GM21526 (cell line): ENCODE data around the gene ZNF775.
A peak's percentile ranks its signal among the peaks of the same experiment; 100 is the strongest.

Experiments used
- ATAC-seq: cut with Tn5 transposase; IDR thresholded peaks from one replicate; pipeline ENCODE4 v1.9.1; 2021; ENCODE audit warnings: moderate library complexity; ENCODE audit not compliant: unreplicated experiment, low FRiP score

ZNF775 gene

GRCh38 chr7:150399421-150400007 lies 20.4 kb downstream of the ZNF775 start:
- no peak for ATAC-seq

DNA sequence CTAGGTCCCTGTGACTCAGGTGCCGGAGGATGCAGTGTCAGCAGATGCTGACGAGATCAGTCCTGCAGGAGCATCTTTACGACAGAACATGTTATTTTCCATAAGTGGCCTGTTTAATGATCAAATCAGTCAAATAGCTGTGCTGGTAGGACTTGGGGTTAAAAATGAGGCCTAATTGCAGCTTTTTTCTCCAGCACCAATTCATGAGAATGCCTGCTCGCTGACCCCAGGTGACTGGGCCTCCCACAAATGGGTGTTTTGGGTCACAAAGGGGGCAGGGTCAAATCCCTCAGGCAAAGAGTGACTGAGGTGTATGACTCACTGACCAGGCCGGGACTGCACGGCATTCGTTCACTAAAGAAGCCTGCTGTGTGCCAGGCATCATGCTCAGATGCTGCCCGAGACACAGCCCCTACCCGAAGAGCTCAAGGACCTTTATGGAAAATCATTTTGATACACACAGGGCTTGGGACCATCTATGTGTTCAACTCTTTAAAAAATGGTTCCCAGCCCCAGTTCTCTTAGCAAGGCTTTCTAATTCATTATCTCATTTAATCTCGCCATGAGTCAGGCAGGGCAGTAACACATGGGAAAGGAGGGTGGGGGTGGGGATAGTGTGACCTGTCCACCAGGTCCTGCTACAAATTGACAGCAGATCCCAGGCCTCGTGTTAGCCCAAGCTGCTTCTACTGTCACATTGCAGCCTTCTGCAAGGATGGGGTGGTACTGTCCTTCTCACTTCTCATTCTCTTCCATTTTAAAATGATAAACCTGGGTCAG lies 21.1 kb downstream of the ZNF775 start:
- ATAC-seq, result no peak

GRCh38 chr7:150400788-150401423 lies 21.8 kb downstream of the ZNF775 start:
- ATAC-seq, result no peak

- ATAC-seq, result no peak
Observed at GRCh38 chr7:150401424-150401790, 22.3 kb downstream of the ZNF775 start.

DNA sequence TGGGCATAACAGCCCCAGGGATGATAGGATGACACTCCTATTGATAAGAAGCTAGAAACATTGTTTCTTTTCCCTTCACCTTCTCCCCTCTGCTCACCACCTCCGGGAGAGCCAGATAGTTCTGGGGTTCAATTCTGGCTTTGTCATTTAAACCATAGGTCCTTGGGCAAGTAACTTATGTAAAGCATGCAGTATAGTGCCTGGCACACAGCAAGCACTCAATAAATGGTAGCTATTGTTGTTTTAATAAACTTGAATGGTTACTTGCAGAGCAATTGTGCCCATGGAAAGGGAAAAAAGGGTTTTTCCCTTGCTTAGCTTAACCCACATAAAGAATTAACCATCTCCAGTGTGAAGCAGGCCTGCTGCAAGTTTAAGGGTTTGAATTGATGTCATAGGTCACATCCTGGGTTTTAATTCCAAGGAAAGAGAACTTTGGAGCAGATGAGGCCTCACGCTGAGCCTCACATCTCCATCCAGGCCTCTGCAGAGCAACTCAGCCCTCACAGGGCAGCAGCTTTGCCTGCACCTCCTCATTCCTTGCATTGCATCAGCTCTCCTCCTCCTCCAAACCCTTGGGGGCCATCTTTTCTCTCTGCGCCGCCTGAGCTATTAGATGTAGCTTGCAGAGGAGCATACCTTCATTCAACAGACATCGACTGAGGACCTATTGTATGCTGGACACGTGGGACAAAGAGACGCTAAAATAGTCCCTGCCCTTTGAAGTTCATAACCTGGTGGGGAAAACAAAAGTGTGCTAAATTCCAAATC lies 22.9 kb downstream of the ZNF775 start:
- no peak for ATAC-seq

GRCh38 chr7:150402671-150403321 lies 23.7 kb downstream of the ZNF775 start:
- ATAC-seq, result no peak

DNA sequence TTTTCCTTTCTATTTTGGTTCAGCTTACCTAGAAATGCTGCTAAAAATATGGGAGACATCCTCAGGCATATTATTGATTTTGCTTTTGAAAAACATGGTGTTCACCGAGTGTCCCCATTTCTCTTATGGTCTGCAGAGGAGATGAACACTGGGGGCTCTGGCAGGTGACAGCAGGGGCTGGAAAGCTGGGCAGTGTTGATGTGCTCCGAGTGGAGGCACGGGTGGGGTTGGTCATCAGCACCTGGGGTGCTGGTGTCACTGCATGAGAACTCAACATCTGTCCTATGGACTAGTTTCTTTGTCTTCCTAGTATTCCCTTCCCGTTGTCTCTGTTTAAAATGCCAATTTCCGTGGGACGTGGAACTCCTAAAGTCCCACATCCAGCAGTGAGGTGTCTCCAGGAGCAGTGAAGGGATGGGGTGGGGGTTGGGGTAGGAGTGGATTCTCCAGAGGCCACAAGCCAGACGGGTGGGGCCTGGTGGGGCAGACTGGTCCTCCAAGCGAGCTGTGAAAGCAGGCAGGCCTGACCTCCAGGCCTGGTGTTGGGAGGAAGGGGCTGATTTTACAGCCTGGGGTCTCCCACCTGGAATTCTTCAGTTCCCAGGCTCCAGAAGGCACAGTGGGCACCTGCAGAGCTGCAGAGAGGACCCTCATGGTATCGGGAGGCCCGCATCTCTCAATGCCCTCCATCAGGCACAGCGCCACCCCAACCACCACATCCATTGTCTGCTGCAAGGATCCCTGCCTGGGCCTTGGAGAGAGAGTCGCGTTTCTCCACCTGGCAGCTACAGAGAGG lies 24.4 kb downstream of the ZNF775 start:
- no peak for ATAC-seq

- no peak for ATAC-seq
Observed at GRCh38 chr7:150404172-150404804, 25.2 kb downstream of the ZNF775 start.

DNA sequence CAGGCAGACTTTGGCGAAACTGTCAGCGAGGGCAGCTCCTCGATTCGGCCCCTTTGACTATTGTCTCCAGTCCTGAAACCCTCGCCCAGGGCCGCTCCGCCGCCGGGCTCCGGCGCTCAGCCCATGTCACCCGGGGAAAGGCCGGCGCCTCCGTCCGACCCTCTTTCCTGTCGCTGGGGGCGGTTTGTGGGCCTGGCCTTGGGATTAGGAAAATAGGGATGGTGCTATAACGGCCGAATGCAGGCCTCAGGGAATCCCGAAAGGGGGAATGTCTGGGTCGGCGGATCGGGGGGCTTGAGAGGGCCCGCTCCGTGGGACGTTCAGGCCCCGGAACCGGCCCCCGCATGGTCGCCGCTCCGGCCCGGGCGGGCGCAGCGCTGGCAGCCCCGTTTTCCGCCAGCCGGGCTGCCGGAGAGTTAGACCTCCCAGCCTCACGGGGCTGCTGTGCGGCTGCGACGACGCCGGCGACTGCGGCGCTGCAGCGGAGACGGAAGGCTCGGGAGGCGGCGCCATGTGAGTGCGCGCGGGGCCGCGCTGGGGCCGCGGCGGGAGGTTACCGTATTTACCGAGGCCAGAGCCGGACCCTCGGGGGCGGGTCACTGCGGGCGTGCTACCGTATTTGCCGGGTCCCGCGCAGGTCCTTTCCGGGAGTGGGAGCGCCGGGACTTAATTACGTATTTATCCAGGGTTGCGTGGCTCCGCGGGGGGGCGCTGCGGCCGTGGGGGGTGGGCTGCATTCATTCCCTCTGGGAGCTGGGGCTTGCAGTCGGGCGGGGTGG lies 25.9 kb downstream of the ZNF775 start:
- peak; percentile 44 for ATAC-seq

GRCh38 chr7:150405584-150406311 lies 26.6 kb downstream of the ZNF775 start:
- no peak for ATAC-seq

- ATAC-seq, result no peak
Observed at GRCh38 chr7:150406312-150406566, 27.1 kb downstream of the ZNF775 start.

DNA sequence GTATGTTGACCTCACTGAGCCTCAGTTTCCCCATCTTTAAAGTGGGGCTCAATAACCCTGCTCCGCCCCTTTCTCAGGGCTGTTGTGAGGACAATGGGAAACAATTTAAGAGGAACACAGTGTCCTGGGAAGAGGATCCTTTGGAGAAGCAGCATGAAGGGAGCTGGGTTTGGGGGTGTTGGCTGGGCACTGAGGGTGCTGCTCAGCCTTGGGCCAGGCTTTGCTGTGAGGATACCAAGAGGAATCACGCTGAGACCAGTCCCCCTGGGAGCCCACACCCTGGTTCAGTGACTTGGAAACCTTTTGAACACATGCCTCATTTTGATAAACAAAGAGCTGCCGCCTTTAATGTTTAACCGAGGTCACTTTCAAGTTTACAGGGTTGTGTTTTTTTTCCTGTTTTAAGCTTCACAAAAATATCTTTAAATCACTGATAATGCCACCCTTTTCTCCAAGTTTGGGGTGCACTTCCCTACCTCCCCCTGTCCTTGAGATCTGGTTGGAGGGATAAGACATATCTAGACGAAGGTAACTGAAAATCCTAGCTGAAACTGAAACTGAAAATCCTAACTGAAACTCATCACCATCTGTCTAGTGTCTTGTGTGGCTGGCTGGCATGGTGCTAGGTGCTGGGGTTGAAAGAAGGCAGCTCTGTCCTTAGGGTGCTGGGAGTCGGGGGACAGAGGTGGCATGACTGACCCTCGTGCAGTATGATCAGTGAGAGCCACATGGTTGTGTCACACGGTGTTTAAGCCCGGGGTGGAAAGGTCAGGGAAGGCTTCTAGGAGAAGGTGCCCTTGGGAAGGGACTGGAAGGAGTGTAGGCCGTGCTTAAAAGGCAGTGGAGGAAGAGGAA lies 27.7 kb downstream of the ZNF775 start:
- peak; percentile 47 for ATAC-seq

- ATAC-seq, result no peak
Observed at GRCh38 chr7:150407588-150408392, 28.7 kb downstream of the ZNF775 start.

DNA sequence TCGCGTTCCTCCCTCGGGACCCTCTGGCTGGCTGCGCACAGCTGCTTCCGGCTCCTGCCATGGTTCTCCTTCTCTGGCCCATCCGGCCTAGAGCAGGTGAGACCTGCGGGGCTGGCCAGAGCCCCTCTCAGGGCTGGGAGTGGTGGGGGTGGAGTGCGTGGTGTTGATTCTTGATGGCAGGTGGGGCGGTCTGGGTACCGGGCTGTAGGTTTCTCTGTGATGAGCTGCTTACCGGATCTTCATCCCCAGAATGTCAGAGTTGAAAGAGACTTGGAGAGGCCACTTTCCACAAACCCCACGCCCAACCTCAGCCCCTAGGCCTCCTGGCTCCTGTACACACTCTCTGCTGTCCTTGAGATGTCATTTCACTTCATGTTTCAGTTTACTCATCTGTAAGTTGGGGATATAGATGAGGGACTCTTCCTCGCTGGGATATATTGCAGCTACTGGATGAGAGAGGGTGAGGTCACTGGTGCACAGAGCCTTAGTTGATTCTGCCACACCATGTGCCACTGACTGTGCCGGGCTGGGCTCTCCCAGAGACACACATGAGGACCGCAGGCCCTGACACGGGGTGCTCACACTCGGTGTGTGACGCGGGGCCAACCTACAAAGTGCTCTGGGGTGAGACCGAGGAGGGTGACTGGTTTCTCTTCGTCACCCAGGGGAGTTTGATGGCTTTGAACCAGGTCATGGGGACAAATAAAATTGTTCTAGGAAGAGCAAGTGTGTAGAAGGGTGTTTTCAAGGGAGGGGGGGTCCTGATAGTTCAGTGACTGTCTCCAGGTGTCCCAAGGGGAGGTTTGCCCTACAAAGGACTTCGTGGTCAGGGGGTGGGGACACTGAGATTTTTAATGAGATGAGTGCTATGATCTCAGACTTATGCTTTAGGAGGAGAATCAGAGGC lies 29.5 kb downstream of the ZNF775 start:
- no peak for ATAC-seq

DNA sequence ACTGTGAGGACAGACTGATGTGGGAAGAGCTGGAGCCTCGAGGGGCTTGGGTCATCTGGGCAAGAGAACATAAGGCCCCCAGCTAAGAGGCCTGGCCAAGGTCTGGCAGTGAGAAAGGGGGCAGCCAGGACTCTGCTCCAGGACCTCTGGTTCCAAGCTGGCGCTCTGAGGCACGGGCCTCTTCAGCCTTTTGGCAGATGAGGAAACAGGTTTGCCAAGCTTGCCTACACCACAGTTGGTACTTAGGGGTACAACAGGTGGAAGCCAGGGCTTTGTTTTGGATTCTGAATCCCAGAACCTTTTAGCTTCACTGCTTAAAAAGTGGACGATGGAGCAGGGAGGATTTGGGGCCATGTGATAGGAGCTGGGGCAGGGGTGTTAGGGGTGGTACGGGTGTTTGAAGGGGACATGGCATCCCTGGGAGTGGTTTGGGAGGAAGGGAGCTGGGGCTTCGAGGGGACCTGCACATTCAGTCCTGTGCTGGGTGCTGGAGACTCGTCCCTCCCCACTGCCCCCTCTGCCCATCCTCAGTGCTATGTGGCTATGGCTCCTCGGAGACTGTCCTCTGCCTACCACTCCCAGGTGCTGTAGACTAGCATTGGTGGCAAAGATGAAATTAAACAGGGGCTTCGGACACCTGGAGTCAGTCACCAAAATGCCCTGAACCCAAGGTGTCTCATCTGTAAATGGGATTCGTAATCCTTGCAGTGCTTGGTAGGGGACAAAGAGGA lies 30.3 kb downstream of the ZNF775 start:
- ATAC-seq, result no peak
